ENCODE measurements around the gene BPIFB1. TPM values are rescaled to one million over a fixed set of nuclear protein-coding genes. Genes with fewer than 3 reads are reported as not detected.

BPIFB1 gene
- total and polyA plus RNA-seq, 9 of the 15 experiments (the other 6 are each of a cell fraction or from before 2014, with no cell fraction given): not detected

GRCh38 chr20:33303595-33303994 lies 20.6 kb downstream of the BPIFB1 start:
- no peaks in the 10 kb centered on the region for H3K9me1 ChIP-seq (ENCODE audit: control insufficient read depth, insufficient read depth, low read length)
- H4K20me1 ChIP-seq (replicated peaks; ENCODE audit: control insufficient read depth, insufficient read depth, low read length): peaks cover 4% of the 10 kb centered on the region
- intact Hi-C loops (cut with micrococcal nuclease): no loop called here
- BruUV-seq (replicated peaks): no TSS peak
- H3K9ac ChIP-seq (ENCODE audit: insufficient read depth in 1 of 2, low read depth in 2 of 2, low read length in 2 of 2): no peak overlapping the region
- in situ Hi-C loops (cut with MboI): no loop called here
- ChIA-PET POLR2A (interaction anchor here (0.5 to 1.0 kb wide), 3 partner anchors 12 to 243 kb away, joined by 3 read pairs; no protein-coding TSS in a partner anchor), CTCF (ENCODE audit: low intra/inter-chr PET ratio) (no interaction called here)
- H3K4me3 ChIP-seq: no peak overlapping the region
- H3K27me3 ChIP-seq (ENCODE audit: control insufficient read depth in 2 of 2, insufficient read depth in 2 of 2, low read length in 2 of 2): peaks cover 8 to 48% of the 10 kb centered on the region in 2 experiments; a peak in 4 of 5 replicates
- no peak overlapping the region for H2AFZ ChIP-seq (ENCODE audit: low read depth, low read length)
- H3K4me1 ChIP-seq (replicated peaks in 1 of 2; ENCODE audit: control insufficient read depth in 2 of 2, insufficient read depth in 2 of 2, low read length in 2 of 2): peaks cover 0 to 3% of the 10 kb centered on the region in 2 experiments; a peak in 1 of 5 replicates
- H3K27ac ChIP-seq (ENCODE audit: extremely low read depth, low read depth, low read length): no peak overlapping the region
- no peak overlapping the region for H3K4me2 ChIP-seq (ENCODE audit: insufficient read depth, low read length)
- no peak for FAIRE-seq
- 10% methylated on average over 6 of the region's 6 CpGs for WGBS (ENCODE audit: insufficient coverage, low coverage, missing lambda C conversion rate)
- H3K9me3 ChIP-seq (replicated peaks; ENCODE audit: control insufficient read depth, insufficient read depth, low read depth, low read length): no peaks in the 10 kb centered on the region; the same call in 1 of the 2 replicates
- H3K36me3 ChIP-seq (ENCODE audit: control insufficient read depth, insufficient read depth, low read length): no peaks in the 10 kb centered on the region
- no peaks in the 10 kb centered on the region for H3K79me2 ChIP-seq (ENCODE audit: control insufficient read depth, insufficient read depth, low read length)
- TF ChIP-seq, protein P1, sequence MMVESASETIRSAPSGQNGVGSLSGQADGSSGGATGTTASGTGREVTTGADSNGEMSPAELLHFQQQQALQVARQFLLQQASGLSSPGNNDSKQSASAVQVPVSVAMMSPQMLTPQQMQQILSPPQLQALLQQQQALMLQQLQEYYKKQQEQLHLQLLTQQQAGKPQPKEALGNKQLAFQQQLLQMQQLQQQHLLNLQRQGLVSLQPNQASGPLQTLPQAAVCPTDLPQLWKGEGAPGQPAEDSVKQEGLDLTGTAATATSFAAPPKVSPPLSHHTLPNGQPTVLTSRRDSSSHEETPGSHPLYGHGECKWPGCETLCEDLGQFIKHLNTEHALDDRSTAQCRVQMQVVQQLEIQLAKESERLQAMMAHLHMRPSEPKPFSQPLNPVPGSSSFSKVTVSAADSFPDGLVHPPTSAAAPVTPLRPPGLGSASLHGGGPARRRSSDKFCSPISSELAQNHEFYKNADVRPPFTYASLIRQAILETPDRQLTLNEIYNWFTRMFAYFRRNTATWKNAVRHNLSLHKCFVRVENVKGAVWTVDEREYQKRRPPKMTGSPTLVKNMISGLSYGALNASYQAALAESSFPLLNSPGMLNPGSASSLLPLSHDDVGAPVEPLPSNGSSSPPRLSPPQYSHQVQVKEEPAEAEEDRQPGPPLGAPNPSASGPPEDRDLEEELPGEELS (CRISPR knock-in tag; IDR thresholded peaks at IDR 0.05; ENCODE audit: borderline replicate concordance): no peak
- TF ChIP-seq ZNF436 (CRISPR knock-in tag; IDR thresholded peaks at IDR 0.05) (no peak), CBFA2T2 (conservative IDR thresholded peaks at IDR 0.05) (0 out of 2 replicates have a peak, but pooled peaks have one; percentile 4), ZNF217 (CRISPR knock-in tag; IDR thresholded peaks at IDR 0.05) (no peak), EZH2 (IDR thresholded peaks at IDR 0.05; ENCODE audit: borderline replicate concordance, low read depth, low read length) (no peak), ZC3H8 (IDR thresholded peaks at IDR 0.05) (no peak), RB1 (IDR thresholded peaks at IDR 0.05; ENCODE audit: low read depth) (no peak), GATAD2B (IDR thresholded peaks at IDR 0.05; ENCODE audit: borderline replicate concordance) (no peak), MEIS2 (IDR thresholded peaks at IDR 0.05; ENCODE audit: partially characterized antibody) (no peak), ILF3 (IDR thresholded peaks at IDR 0.05; ENCODE audit: borderline replicate concordance) (no peak), COPS2 (conservative IDR thresholded peaks at IDR 0.05) (no peak), LEF1 (IDR thresholded peaks at IDR 0.05) (no peak), BCL6 (CRISPR knock-in tag; IDR thresholded peaks at IDR 0.05) (no peak), CBFA2T3 (IDR thresholded peaks at IDR 0.05) (peak; percentile 42; the same call in 1 of the 2 replicates), YY1 (IDR thresholded peaks at IDR 0.05; ENCODE audit: borderline replicate concordance in 1 of 3, control insufficient read depth in 1 of 3, extremely low read depth in 1 of 3, insufficient read depth in 3 of 3, insufficient read length in 1 of 3, insufficient replicate concordance in 2 of 3, low read depth in 1 of 3, low read length in 2 of 3) (no peak)
- TF ChIP-seq, protein P2, sequence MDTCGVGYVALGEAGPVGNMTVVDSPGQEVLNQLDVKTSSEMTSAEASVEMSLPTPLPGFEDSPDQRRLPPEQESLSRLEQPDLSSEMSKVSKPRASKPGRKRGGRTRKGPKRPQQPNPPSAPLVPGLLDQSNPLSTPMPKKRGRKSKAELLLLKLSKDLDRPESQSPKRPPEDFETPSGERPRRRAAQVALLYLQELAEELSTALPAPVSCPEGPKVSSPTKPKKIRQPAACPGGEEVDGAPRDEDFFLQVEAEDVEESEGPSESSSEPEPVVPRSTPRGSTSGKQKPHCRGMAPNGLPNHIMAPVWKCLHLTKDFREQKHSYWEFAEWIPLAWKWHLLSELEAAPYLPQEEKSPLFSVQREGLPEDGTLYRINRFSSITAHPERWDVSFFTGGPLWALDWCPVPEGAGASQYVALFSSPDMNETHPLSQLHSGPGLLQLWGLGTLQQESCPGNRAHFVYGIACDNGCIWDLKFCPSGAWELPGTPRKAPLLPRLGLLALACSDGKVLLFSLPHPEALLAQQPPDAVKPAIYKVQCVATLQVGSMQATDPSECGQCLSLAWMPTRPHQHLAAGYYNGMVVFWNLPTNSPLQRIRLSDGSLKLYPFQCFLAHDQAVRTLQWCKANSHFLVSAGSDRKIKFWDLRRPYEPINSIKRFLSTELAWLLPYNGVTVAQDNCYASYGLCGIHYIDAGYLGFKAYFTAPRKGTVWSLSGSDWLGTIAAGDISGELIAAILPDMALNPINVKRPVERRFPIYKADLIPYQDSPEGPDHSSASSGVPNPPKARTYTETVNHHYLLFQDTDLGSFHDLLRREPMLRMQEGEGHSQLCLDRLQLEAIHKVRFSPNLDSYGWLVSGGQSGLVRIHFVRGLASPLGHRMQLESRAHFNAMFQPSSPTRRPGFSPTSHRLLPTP (IDR thresholded peaks at IDR 0.05; ENCODE audit: borderline replicate concordance, extremely low read depth, insufficient read length): no peak
- ATAC-seq: no peak
- DNase-seq (ENCODE audit: extremely low read depth in 1 of 4, low spot score in 3 of 4): no peak

Measured in K562 (cell line).